Fibroblast of pulmonary artery (primary cell): Measurements from ENCODE around the gene RELL1.

Source experiments
- DNase-seq: peaks from one replicate; pipeline ENCODE4 v3.0.0-alpha.2; 2010; ENCODE audit warnings: low read depth
- H3K4me3 ChIP-seq: replicated peaks from 2 replicates; pipeline ENCODE4 v1.5.1; 2011; ENCODE audit warnings: low read depth, mild to moderate bottlenecking, control low read depth, low read length, moderate library complexity
- CTCF ChIP-seq: IDR thresholded peaks from 2 replicates; pipeline ENCODE4 v1.5.1; 2011; ENCODE audit warnings: mild to moderate bottlenecking, control low read depth, low read length, inconsistent platforms; ENCODE audit errors: missing control alignments

The RELL1 gene

GRCh38 chr4:37651781-37652377 is 34.3 kb downstream of the RELL1 start:
- no peak for TF ChIP-seq CTCF
- no peak overlapping the region for H3K4me3 ChIP-seq
- no peak for DNase-seq

- DNase-seq: no peak
- no peak for TF ChIP-seq CTCF
- no peak overlapping the region for H3K4me3 ChIP-seq
Observed at GRCh38 chr4:37650481-37650880, 35.7 kb downstream of the RELL1 start.

GRCh38 chr4:37649268-37649667 is 36.9 kb downstream of the RELL1 start:
- no peak for TF ChIP-seq CTCF
- H3K4me3 ChIP-seq: no peak overlapping the region
- no peak for DNase-seq

GRCh38 chr4:37648084-37648817 is 37.9 kb downstream of the RELL1 start:
- no peak for TF ChIP-seq CTCF
- no peak overlapping the region for H3K4me3 ChIP-seq
- peak; percentile 95 for DNase-seq

GRCh38 chr4:37646247-37646646 is 39.9 kb downstream of the RELL1 start:
- TF ChIP-seq CTCF: no peak
- no peak overlapping the region for H3K4me3 ChIP-seq
- no peak for DNase-seq

- no peak for TF ChIP-seq CTCF
- DNase-seq: no peak
- no peak overlapping the region for H3K4me3 ChIP-seq
Observed at GRCh38 chr4:37645736-37646135, 40.4 kb downstream of the RELL1 start.

GRCh38 chr4:37644962-37645361 is 41.2 kb downstream of the RELL1 start:
- DNase-seq: peak; percentile 55
- TF ChIP-seq CTCF: no peak
- H3K4me3 ChIP-seq: no peak overlapping the region
